ENCODE data around the gene LAMTOR3.

Gene LAMTOR3

DNA sequence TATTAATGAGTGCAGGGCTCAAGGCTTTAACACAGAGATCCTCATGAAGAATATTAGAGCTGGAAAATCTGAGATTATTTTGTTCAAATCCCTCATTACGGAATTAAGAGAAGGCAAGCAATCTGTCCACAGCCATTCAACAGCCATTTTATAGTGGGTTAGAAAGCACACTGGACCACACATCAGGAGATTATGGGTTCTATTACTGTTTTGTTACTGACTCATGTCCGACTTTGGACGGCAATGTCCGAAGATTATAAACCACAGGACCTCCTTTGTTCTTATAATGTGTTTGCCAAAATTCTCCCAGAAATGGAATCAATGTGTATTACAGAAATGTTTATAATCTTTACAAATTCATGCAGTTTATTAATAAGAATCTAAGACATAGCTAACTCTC lies 8.1 kb downstream of the LAMTOR3 start:
- in situ Hi-C loops (cut with MboI; ENCODE audit: low pct_unique_long_range_greater_than_20kb, low sequenced_read_pairs, unreplicated experiment): loop anchor here (10.0 kb wide), 1 partner anchor 71 kb away; the partner anchor contains the start of gene DAPP1
- DNase-seq (ENCODE audit: low spot score): no peak
- TF ChIP-seq, protein P1, sequence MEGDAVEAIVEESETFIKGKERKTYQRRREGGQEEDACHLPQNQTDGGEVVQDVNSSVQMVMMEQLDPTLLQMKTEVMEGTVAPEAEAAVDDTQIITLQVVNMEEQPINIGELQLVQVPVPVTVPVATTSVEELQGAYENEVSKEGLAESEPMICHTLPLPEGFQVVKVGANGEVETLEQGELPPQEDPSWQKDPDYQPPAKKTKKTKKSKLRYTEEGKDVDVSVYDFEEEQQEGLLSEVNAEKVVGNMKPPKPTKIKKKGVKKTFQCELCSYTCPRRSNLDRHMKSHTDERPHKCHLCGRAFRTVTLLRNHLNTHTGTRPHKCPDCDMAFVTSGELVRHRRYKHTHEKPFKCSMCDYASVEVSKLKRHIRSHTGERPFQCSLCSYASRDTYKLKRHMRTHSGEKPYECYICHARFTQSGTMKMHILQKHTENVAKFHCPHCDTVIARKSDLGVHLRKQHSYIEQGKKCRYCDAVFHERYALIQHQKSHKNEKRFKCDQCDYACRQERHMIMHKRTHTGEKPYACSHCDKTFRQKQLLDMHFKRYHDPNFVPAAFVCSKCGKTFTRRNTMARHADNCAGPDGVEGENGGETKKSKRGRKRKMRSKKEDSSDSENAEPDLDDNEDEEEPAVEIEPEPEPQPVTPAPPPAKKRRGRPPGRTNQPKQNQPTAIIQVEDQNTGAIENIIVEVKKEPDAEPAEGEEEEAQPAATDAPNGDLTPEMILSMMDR (IDR thresholded peaks at IDR 0.05; ENCODE audit: extremely low read depth, insufficient read depth, missing control alignments): no peak

GRCh38 chr4:99885687-99886086 lies 8.5 kb downstream of the LAMTOR3 start:
- TF ChIP-seq, protein P1 (IDR thresholded peaks at IDR 0.05; ENCODE audit: extremely low read depth, insufficient read depth, missing control alignments): no peak
- in situ Hi-C loops (cut with MboI; ENCODE audit: low pct_unique_long_range_greater_than_20kb, low sequenced_read_pairs, unreplicated experiment): loop anchor here (10.0 kb wide), 1 partner anchor 71 kb away; the partner anchor contains the start of gene DAPP1
- no peak for DNase-seq (ENCODE audit: low spot score)

- peak; percentile 30 for DNase-seq (ENCODE audit: low spot score)
- TF ChIP-seq, protein P1 (IDR thresholded peaks at IDR 0.05; ENCODE audit: extremely low read depth, insufficient read depth, missing control alignments): peak; percentile 58
- in situ Hi-C loops (cut with MboI; ENCODE audit: low pct_unique_long_range_greater_than_20kb, low sequenced_read_pairs, unreplicated experiment): loop anchor here (10.0 kb wide), 1 partner anchor 70 kb away; the partner anchor contains the start of gene DAPP1
Observed at GRCh38 chr4:99885063-99885664, 9.1 kb downstream of the LAMTOR3 start.

GRCh38 chr4:99879458-99879857 lies 14.8 kb downstream of the LAMTOR3 start:
- in situ Hi-C loops (cut with MboI; ENCODE audit: low pct_unique_long_range_greater_than_20kb, low sequenced_read_pairs, unreplicated experiment): no loop called here
- TF ChIP-seq, protein P1 (IDR thresholded peaks at IDR 0.05; ENCODE audit: extremely low read depth, insufficient read depth, missing control alignments): no peak
- no peak for DNase-seq (ENCODE audit: low spot score)

GRCh38 chr4:99878604-99879003 lies 15.6 kb downstream of the LAMTOR3 start:
- no peak for DNase-seq (ENCODE audit: low spot score)
- in situ Hi-C loops (cut with MboI; ENCODE audit: low pct_unique_long_range_greater_than_20kb, low sequenced_read_pairs, unreplicated experiment): no loop called here
- TF ChIP-seq, protein P1 (IDR thresholded peaks at IDR 0.05; ENCODE audit: extremely low read depth, insufficient read depth, missing control alignments): no peak

DNA sequence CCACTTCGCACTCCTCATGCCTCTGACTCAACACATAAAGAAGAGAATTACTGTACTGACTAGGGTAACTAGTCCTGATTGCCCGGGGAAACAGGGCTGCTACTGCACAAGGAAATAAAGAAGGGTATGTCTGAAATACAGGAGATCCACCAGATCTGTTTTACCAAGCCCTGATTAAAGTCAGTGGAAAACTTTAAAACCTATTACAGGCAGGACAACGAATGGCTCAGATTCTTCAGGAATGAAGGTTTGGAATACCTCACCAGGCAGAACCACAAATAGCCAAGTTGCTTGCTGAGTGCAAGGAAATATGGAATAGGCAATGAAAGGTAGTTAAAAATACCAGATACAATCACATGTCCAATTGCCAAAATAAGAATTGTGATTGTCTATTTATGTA lies 17.3 kb downstream of the LAMTOR3 start:
- DNase-seq (ENCODE audit: low spot score): no peak
- TF ChIP-seq, protein P1 (IDR thresholded peaks at IDR 0.05; ENCODE audit: extremely low read depth, insufficient read depth, missing control alignments): no peak
- in situ Hi-C loops (cut with MboI; ENCODE audit: low pct_unique_long_range_greater_than_20kb, low sequenced_read_pairs, unreplicated experiment): no loop called here
